Choroid plexus epithelial cell (primary cell): Measurements from ENCODE around the gene NCOR1.

Experiments
- DNase-seq: peaks from one replicate; pipeline ENCODE4 v3.0.0-alpha.2; 2010; ENCODE audit warnings: low read depth
- H3K4me3 ChIP-seq: 2 replicates; pipeline ENCODE4 v1.5.1; 2011; ENCODE audit warnings: low read depth, mild to moderate bottlenecking, control low read depth, low read length, moderate library complexity
- CTCF ChIP-seq: conservative IDR thresholded peaks from 2 replicates; pipeline ENCODE4 v1.5.1; 2011; ENCODE audit warnings: low read depth, mild to moderate bottlenecking, control low read depth, inconsistent platforms, low read length, moderate library complexity

The NCOR1 gene

GRCh38 chr17:16085066-16085699 lies 130.2 kb downstream of the NCOR1 start:
- peak; percentile 75 for DNase-seq
- no peak overlapping the region for H3K4me3 ChIP-seq
- TF ChIP-seq CTCF, result no peak

- no peak for TF ChIP-seq CTCF
- no peak overlapping the region for H3K4me3 ChIP-seq
- no peak for DNase-seq
Observed at GRCh38 chr17:16083223-16083622, 132.1 kb downstream of the NCOR1 start.

- no peak for DNase-seq
- TF ChIP-seq CTCF, result no peak
- no peak overlapping the region for H3K4me3 ChIP-seq
Observed at GRCh38 chr17:16081507-16082087, 133.7 kb downstream of the NCOR1 start.

DNA sequence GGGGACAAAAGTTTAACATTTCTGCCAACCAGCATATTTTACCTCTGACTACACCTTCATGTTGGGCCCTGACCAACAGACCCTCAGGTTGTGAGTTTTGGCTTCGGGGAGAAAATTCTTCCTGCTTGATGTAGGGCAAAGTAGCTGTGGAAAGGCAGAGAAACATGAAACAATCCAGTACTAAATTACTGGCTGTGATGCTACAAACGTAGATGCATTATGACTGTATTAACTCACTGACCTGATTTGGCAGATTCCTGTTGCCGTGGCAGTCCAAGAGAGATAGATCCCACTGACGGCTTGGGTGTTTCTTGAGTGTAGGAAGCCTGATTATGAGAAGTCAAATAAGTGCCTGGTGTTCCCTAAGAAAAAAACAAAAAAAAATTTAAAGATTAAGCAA lies 135.0 kb downstream of the NCOR1 start:
- H3K4me3 ChIP-seq, result no peak overlapping the region
- no peak for TF ChIP-seq CTCF
- no peak for DNase-seq

DNA sequence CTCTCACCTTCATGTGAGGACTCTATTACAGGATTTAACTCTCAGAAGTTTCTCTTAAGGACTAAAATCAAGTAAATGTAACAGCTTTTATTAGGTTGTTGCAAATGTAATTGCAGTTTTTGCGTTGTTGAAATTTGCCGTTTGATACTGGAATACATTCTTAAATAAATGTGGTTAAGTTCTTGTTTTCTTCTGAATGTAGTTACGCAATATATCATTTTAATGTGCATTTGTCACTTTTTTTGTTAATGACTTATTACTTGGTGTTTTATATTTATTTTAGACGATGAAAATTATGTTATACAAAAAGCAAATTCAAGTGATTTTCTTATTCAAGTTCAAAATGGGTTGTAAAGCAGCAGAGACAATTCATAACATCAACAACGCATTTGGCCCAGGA lies 139.4 kb downstream of the NCOR1 start:
- no peak for TF ChIP-seq CTCF
- no peak for DNase-seq
- no peak overlapping the region for H3K4me3 ChIP-seq

- H3K4me3 ChIP-seq, result no peak overlapping the region
- DNase-seq, result no peak
- TF ChIP-seq CTCF, result no peak
Observed at GRCh38 chr17:16074423-16074822, 140.9 kb downstream of the NCOR1 start.

- TF ChIP-seq CTCF, result no peak
- DNase-seq, result peak; percentile 41
- H3K4me3 ChIP-seq, result no peak overlapping the region
Observed at GRCh38 chr17:16073845-16074244, 141.5 kb downstream of the NCOR1 start.
